SJSA1 (cell line): ENCODE results near the gene COX6B1. TPM values are rescaled to one million over a fixed set of nuclear protein-coding genes. Genes with fewer than 3 reads are reported as not detected.

Experiments used
- DNase-seq, 2 experiments: peaks; one replicate each; pipeline ENCODE4 v3.0.0-alpha.2; 2015 to 2020; ENCODE audit warnings: low spot score in 2 of 2, low read depth in 1 of 2
- H3K27ac ChIP-seq: fragments of 250-450 bp; sonication (Bioruptor Pico); 2 replicates; pipeline ENCODE4 v1.5.1; 2020; ENCODE audit warnings: mild to moderate bottlenecking, moderate library complexity
- H3K27me3 ChIP-seq: fragments of 250-450 bp; sonication (Bioruptor Pico); replicated peaks from 2 replicates; pipeline ENCODE4 v1.5.1; 2020; ENCODE audit warnings: mild to moderate bottlenecking, moderate library complexity
- H3K36me3 ChIP-seq: fragments of 250-450 bp; sonication (Bioruptor Pico); 2 replicates; pipeline ENCODE4 v1.5.1; 2020; ENCODE audit warnings: mild to moderate bottlenecking
- H3K4me1 ChIP-seq: fragments of 250-450 bp; sonication (Bioruptor Pico); replicated peaks from 2 replicates; pipeline ENCODE4 v1.6.1; 2021; ENCODE audit warnings: mild to moderate bottlenecking
- H3K4me3 ChIP-seq: fragments of 250-450 bp; sonication (Bioruptor Pico); 2 replicates; pipeline ENCODE4 v1.5.1; 2020; ENCODE audit warnings: mild to moderate bottlenecking
- H3K9me3 ChIP-seq: fragments of 250-450 bp; sonication (Bioruptor Pico); replicated peaks from 2 replicates; pipeline ENCODE4 v1.5.1; 2020; ENCODE audit warnings: mild to moderate bottlenecking
- total RNA-seq: library from RNA; depleted of rRNA; stranded (reverse); fragments of >200 nt; shearing (Covaris generic); gene quantifications from 2 replicates; pipeline ENCODE4 v1.2.3, GENCODE V29; 2014

The COX6B1 gene
- total RNA-seq, 1 experiment from 2014 or later = 463 TPM

GRCh38 chr19:35620001-35620400, 28.1 kb upstream of the COX6B1 start:
- Histone ChIP-seq H3K9me3 (no peaks in the 10 kb centered on the region), H3K4me3 (no peak overlapping the region), H3K27me3 (no peaks in the 10 kb centered on the region), H3K27ac (no peak overlapping the region), H3K4me1 (no peaks in the 10 kb centered on the region), H3K36me3 (peaks cover 18% of the 10 kb centered on the region; the same call in 1 of the 2 replicates)
- no peak for DNase-seq

GRCh38 chr19:35621708-35622107, 26.4 kb upstream of the COX6B1 start:
- H3K4me3 ChIP-seq = no peak overlapping the region
- no peaks in the 10 kb centered on the region for H3K9me3 ChIP-seq
- H3K36me3 ChIP-seq = peaks cover 15% of the 10 kb centered on the region; the same call in 1 of the 2 replicates
- no peaks in the 10 kb centered on the region for H3K27me3 ChIP-seq
- DNase-seq = no peak
- no peak overlapping the region for H3K27ac ChIP-seq
- no peaks in the 10 kb centered on the region for H3K4me1 ChIP-seq

GRCh38 chr19:35622750-35623149, 25.4 kb upstream of the COX6B1 start:
- no peaks in the 10 kb centered on the region for H3K4me1 ChIP-seq
- peaks cover 15% of the 10 kb centered on the region; the same call in 1 of the 2 replicates for H3K36me3 ChIP-seq
- H3K9me3 ChIP-seq = no peaks in the 10 kb centered on the region
- H3K27me3 ChIP-seq = no peaks in the 10 kb centered on the region
- no peak overlapping the region for H3K4me3 ChIP-seq
- DNase-seq = no peak
- H3K27ac ChIP-seq = no peak overlapping the region

GRCh38 chr19:35623327-35624010, 24.7 kb upstream of the COX6B1 start:
- H3K9me3 ChIP-seq = no peaks in the 10 kb centered on the region
- H3K36me3 ChIP-seq = peaks cover 14% of the 10 kb centered on the region; the same call in 1 of the 2 replicates
- DNase-seq = no peak
- H3K4me3 ChIP-seq = no peak overlapping the region
- H3K4me1 ChIP-seq = no peaks in the 10 kb centered on the region; the same call in 1 of the 2 replicates
- no peak overlapping the region for H3K27ac ChIP-seq
- H3K27me3 ChIP-seq = no peaks in the 10 kb centered on the region

- Histone ChIP-seq H3K27ac (peak overlapping the region; percentile 79), H3K4me1 (peaks cover 6% of the 10 kb centered on the region), H3K36me3 (peaks cover 41% of the 10 kb centered on the region), H3K27me3 (no peaks in the 10 kb centered on the region), H3K4me3 (peak overlapping the region; percentile 75), H3K9me3 (no peaks in the 10 kb centered on the region)
- DNase-seq = no peak
These were observed 19.9 kb upstream of the COX6B1 start for GRCh38 chr19:35628264-35628564.

GRCh38 chr19:35628565-35629331, 19.4 kb upstream of the COX6B1 start, which contains the start of gene RBM42:
TSS of gene RBM42 (plus strand) at chr19:35629036. CDS start at chr19:35629154, 118 bp downstream.
- no peaks in the 10 kb centered on the region for H3K27me3 ChIP-seq
- peaks cover 6% of the 10 kb centered on the region for H3K4me1 ChIP-seq
- H3K27ac ChIP-seq = peak within 1 kb of the TSS; percentile 79
- peaks cover 47% of the 10 kb centered on the region for H3K36me3 ChIP-seq
- H3K4me3 ChIP-seq = peak within 1 kb of the TSS; percentile 75
- peak; percentile 98 to 99 for DNase-seq
- H3K9me3 ChIP-seq = no peaks in the 10 kb centered on the region

- Histone ChIP-seq H3K36me3 (peaks cover 52% of the 10 kb centered on the region), H3K4me1 (peaks cover 6% of the 10 kb centered on the region), H3K9me3 (no peaks in the 10 kb centered on the region), H3K27ac (peak overlapping the region; percentile 73), H3K4me3 (peak overlapping the region; percentile 75), H3K27me3 (no peaks in the 10 kb centered on the region)
- no peak for DNase-seq
These were observed 18.8 kb upstream of the COX6B1 start for GRCh38 chr19:35629332-35629633.

- Histone ChIP-seq H3K9me3 (no peaks in the 10 kb centered on the region), H3K36me3 (peaks cover 90% of the 10 kb centered on the region), H3K4me3 (no peak overlapping the region), H3K27me3 (no peaks in the 10 kb centered on the region), H3K4me1 (peaks cover 6% of the 10 kb centered on the region; the same call in 1 of the 2 replicates), H3K27ac (no peak overlapping the region)
- no peak for DNase-seq
These were observed 14.2 kb upstream of the COX6B1 start for GRCh38 chr19:35633727-35634440.

- no peaks in the 10 kb centered on the region for H3K9me3 ChIP-seq
- DNase-seq = no peak
- H3K4me1 ChIP-seq = no peaks in the 10 kb centered on the region
- no peak overlapping the region for H3K4me3 ChIP-seq
- H3K27ac ChIP-seq = no peak overlapping the region
- peaks cover 64% of the 10 kb centered on the region for H3K36me3 ChIP-seq
- no peaks in the 10 kb centered on the region for H3K27me3 ChIP-seq
These were observed 11.5 kb upstream of the COX6B1 start for GRCh38 chr19:35636651-35637050.

GRCh38 chr19:35637165-35637564, 11.0 kb upstream of the COX6B1 start:
- DNase-seq = no peak
- Histone ChIP-seq H3K4me1 (no peaks in the 10 kb centered on the region), H3K36me3 (peaks cover 59% of the 10 kb centered on the region), H3K9me3 (no peaks in the 10 kb centered on the region), H3K27me3 (no peaks in the 10 kb centered on the region), H3K27ac (no peak overlapping the region), H3K4me3 (no peak overlapping the region)

GRCh38 chr19:35639321-35639639, 8.8 kb upstream of the COX6B1 start:
- Histone ChIP-seq H3K4me1 (peaks cover 15% of the 10 kb centered on the region), H3K36me3 (peaks cover 38% of the 10 kb centered on the region)

GRCh38 chr19:35639863-35640262, 8.3 kb upstream of the COX6B1 start:
- Histone ChIP-seq H3K9me3 (no peaks in the 10 kb centered on the region), H3K27ac (no peak overlapping the region), H3K36me3 (peaks cover 34% of the 10 kb centered on the region), H3K4me1 (peaks cover 19% of the 10 kb centered on the region), H3K27me3 (no peaks in the 10 kb centered on the region), H3K4me3 (no peak overlapping the region)
- DNase-seq = no peak

More at GRCh38 chr19:35639321-35639639, 8.8 kb upstream of the COX6B1 start:
- no peak overlapping the region for H3K27ac ChIP-seq
- H3K4me3 ChIP-seq = no peak overlapping the region
- no peak for DNase-seq
- no peaks in the 10 kb centered on the region for H3K27me3 ChIP-seq
- no peaks in the 10 kb centered on the region for H3K9me3 ChIP-seq

- Histone ChIP-seq H3K36me3 (peaks cover 19% of the 10 kb centered on the region), H3K27me3 (no peaks in the 10 kb centered on the region), H3K27ac (no peak within 1 kb of the TSS), H3K4me1 (peaks cover 35% of the 10 kb centered on the region), H3K4me3 (no peak within 1 kb of the TSS), H3K9me3 (no peaks in the 10 kb centered on the region)
- no peak for DNase-seq
These were observed 6.5 kb upstream of the COX6B1 start, which contains the start of gene ETV2 for GRCh38 chr19:35641515-35642151. TSS of gene ETV2 (plus strand) at chr19:35641745. CDS start at chr19:35642461, 716 bp downstream.
